Measurements from ENCODE around the gene HYAL3. TPM values are rescaled to one million over a fixed set of nuclear protein-coding genes. Genes with fewer than 3 reads are reported as not detected.
A peak's percentile ranks its signal among the peaks of the same experiment; 100 is the strongest.

Gene HYAL3
- total and polyA plus RNA-seq, 2 of the 8 experiments (the other 6 are each of a cell fraction or from before 2014, with no cell fraction given) = 3.2 to 12.2 TPM

DNA sequence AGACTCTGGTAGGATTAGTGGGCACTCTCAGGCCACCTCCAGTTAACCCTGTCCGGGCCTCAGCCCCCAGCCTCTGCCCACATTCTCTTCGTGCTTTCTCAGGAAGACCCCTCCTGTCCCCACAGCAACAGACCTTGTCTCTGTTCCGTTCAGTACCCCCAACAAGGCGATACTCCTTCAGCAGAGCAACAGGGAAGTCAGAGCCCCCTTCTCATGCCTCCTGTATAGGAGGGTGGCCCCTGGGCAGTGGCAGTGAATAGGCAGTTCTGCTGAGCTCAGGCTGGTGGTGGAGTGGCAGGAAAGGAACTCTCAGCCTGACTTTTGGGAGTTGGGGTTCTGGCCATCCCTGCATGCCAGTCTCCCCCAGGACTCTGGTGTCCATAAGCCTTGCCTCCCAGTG is 29.7 kb downstream of the HYAL3 start:
- Histone ChIP-seq H4K20me1 (replicated peaks in 1 of 2; ENCODE audit: control insufficient read depth in 1 of 2, insufficient read depth in 2 of 2, low read length in 2 of 2) (peaks cover 0 to 1% of the 10 kb centered on the region in 2 experiments), H3K79me1 (ENCODE audit: low read depth, low read length) (no peaks in the 10 kb centered on the region), H3K23me2 (ENCODE audit: low read depth, low read length) (peaks cover 2% of the 10 kb centered on the region; the same call in 1 of the 2 replicates), H3K14ac (ENCODE audit: insufficient read length) (no peak overlapping the region), H3K79me2 (ENCODE audit: control insufficient read depth in 1 of 2, insufficient read depth in 2 of 2, low read length in 2 of 2) (no peaks in the 10 kb centered on the region), H3K36me3 (ENCODE audit: control insufficient read depth in 2 of 4, insufficient read depth in 4 of 4, low read length in 3 of 4) (no peaks in the 10 kb centered on the region), H2BK12ac (ENCODE audit: low read depth, low read length) (peak overlapping the region; percentile 80; the same call in 1 of the 2 replicates), H3K4me1 (replicated peaks in 1 of 4; ENCODE audit: control insufficient read depth in 3 of 4, insufficient read depth in 4 of 4, low read length in 3 of 4) (peaks cover 0 to 44% (median 32%) of the 10 kb centered on the region in 4 experiments; a peak in 6 of 7 replicates), H3K4me2 (ENCODE audit: insufficient read depth in 1 of 2, low read depth in 2 of 2, low read length in 2 of 2) (peak overlapping the region in 1 of 2 experiments; percentile 28; a peak in 1 of 4 replicates), H2BK5ac (ENCODE audit: low read depth, low read length) (0 out of 2 replicates have a peak overlapping the region, but pooled peaks have one; percentile 39), H2AK5ac (ENCODE audit: low read depth, low read length) (peak overlapping the region; percentile 2), H4K5ac (ENCODE audit: insufficient read length, low read depth, low read length) (no peak overlapping the region), H2BK15ac (ENCODE audit: low read length) (peak overlapping the region; percentile 99), H3K4me3 (ENCODE audit: extremely low read depth in 1 of 4, insufficient read depth in 2 of 4, low read depth in 3 of 4, low read length in 4 of 4) (no peak overlapping the region), H3K23ac (ENCODE audit: insufficient read length) (no peak overlapping the region), H3K4ac (replicated peaks; ENCODE audit: insufficient read length, low read depth, low read length) (no peak overlapping the region), H3K27me3 (replicated peaks in 1 of 4; ENCODE audit: control insufficient read depth in 3 of 4, extremely low read depth in 1 of 4, insufficient read depth in 3 of 4, low read length in 3 of 4) (peaks cover 10 to 20% (median 15%) of the 10 kb centered on the region in 4 experiments), H3K9me3 (ENCODE audit: insufficient read depth in 2 of 2, low read depth in 1 of 2, low read length in 1 of 2) (no peaks in the 10 kb centered on the region), H4K91ac (replicated peaks; ENCODE audit: insufficient read length, low read length) (peak overlapping the region; percentile 68), H3K9ac (replicated peaks in 1 of 4; ENCODE audit: extremely low read depth in 1 of 4, low read depth in 3 of 4, low read length in 3 of 4) (no peak overlapping the region), H2BK120ac (replicated peaks; ENCODE audit: low read depth, low read length) (no peak overlapping the region), H3K18ac (ENCODE audit: extremely low read depth, low read length) (peak overlapping the region; percentile 60), H2AFZ (ENCODE audit: low read length) (no peak overlapping the region), H4K8ac (ENCODE audit: extremely low read depth, insufficient read depth, low read length) (no peak overlapping the region; the same call in 1 of the 2 replicates), H3K56ac (replicated peaks; ENCODE audit: insufficient read length, low read depth, low read length) (no peak overlapping the region), H3K27ac (ENCODE audit: low read depth, low read length) (no peak overlapping the region), H2BK20ac (ENCODE audit: low read length) (peak overlapping the region; percentile 72; the same call in 1 of the 2 replicates)
- ChIA-PET POLR2A (ENCODE audit: partially characterized antibody) (interaction anchor here (1.0 to 4.4 kb wide), 2 partner anchors 10 to 30 kb away, joined by 3 to 35 read pairs; partner anchors contain the start of genes HYAL3 and NAA80), CTCF (ENCODE audit: partially characterized antibody) (interaction anchor here (1.5 to 53.5 kb wide), 5 partner anchors 12 to 75 kb away, joined by 4 to 2149 read pairs (median 58); partner anchors contain the start of genes GNAI2, IFRD2 and SLC38A3)
- TF ChIP-seq, protein P1, sequence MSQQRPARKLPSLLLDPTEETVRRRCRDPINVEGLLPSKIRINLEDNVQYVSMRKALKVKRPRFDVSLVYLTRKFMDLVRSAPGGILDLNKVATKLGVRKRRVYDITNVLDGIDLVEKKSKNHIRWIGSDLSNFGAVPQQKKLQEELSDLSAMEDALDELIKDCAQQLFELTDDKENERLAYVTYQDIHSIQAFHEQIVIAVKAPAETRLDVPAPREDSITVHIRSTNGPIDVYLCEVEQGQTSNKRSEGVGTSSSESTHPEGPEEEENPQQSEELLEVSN (IDR thresholded peaks at IDR 0.05) = no peak
- TF ChIP-seq TAF1 (IDR thresholded peaks at IDR 0.05; ENCODE audit: low read depth, low read length) (no peak), CHD1 (IDR thresholded peaks at IDR 0.05; ENCODE audit: low read depth, low read length) (no peak), FOSL1 (IDR thresholded peaks at IDR 0.05; ENCODE audit: insufficient read depth, low read depth, low read length) (no peak), RAD21 (IDR thresholded peaks at IDR 0.05 in 1 of 2, conservative IDR thresholded peaks at IDR 0.05 in 1 of 2; ENCODE audit: low read depth in 2 of 2, low read length in 2 of 2) (no peak), CTBP2 (IDR thresholded peaks at IDR 0.05; ENCODE audit: borderline replicate concordance, insufficient read depth, insufficient read length, low read length) (no peak), JUND (IDR thresholded peaks at IDR 0.05; ENCODE audit: low read length) (no peak), EP300 (IDR thresholded peaks at IDR 0.05; ENCODE audit: borderline replicate concordance in 1 of 2, low read depth in 2 of 2, low read length in 2 of 2) (no peak), MAFK (IDR thresholded peaks at IDR 0.05; ENCODE audit: low read depth, low read length) (no peak)
- no peak for DNase-seq (ENCODE audit: low read depth in 1 of 2, low spot score in 2 of 2)
- no peak for FAIRE-seq
- 80% methylated on average over 4 of the region's 4 CpGs; no CpG with 5 or more reads in 1 of the 2 experiments for WGBS, 2 experiments (ENCODE audit: extremely low coverage in 1 of 2, insufficient coverage in 1 of 2, insufficient read length in 1 of 2, insufficient replicate concordance in 2 of 2, low coverage in 1 of 2, low lambda C conversion rate in 2 of 2, missing lambda C conversion rate in 1 of 2)

All from H1 (cell line).